Measurements from ENCODE around the gene ULK3.

ULK3 gene

GRCh38 chr15:74856537-74856936 is 13.6 kb upstream of the ULK3 start:
- no peak for TF ChIP-seq CTCF (IDR thresholded peaks at IDR 0.05; ENCODE audit: low read depth, low read length)
- Histone ChIP-seq H3K36me3 (peaks cover 29% of the 10 kb centered on the region), H3K27ac (no peak overlapping the region), H3K4me3 (ENCODE audit: low read depth, low read length) (no peak overlapping the region), H3K27me3 (ENCODE audit: insufficient read depth, low read depth, severe bottlenecking) (no peaks in the 10 kb centered on the region), H3K9me3 (ENCODE audit: severe bottlenecking) (no peaks in the 10 kb centered on the region)
- no peak for DNase-seq

DNA sequence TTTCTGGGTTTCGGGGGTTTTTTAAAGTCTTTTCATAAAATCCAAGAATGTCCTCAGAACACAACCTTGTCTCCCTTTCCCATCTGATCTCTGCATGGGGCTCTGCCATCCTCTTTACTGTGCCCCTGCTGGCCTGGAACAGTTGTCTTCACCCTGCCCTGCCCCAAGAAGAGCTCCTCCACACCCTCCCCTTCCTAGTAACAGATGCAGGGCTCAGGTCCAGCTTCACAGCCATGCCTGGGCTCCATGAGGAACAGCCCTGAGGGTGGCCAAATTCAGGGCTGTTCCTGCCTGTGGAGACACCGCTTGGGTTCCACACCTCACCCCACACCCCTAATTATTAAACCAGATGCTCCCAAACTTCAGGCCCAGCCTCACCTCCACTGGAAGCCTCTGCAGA is 12.9 kb upstream of the ULK3 start:
- Histone ChIP-seq H3K27me3 (ENCODE audit: insufficient read depth, low read depth, severe bottlenecking) (no peaks in the 10 kb centered on the region), H3K27ac (no peak overlapping the region), H3K4me3 (ENCODE audit: low read depth, low read length) (no peak overlapping the region), H3K9me3 (ENCODE audit: severe bottlenecking) (no peaks in the 10 kb centered on the region), H3K36me3 (peaks cover 32% of the 10 kb centered on the region)
- no peak for DNase-seq
- no peak for TF ChIP-seq CTCF (IDR thresholded peaks at IDR 0.05; ENCODE audit: low read depth, low read length)

- no peak overlapping the region for H3K4me3 ChIP-seq (ENCODE audit: low read depth, low read length)
- no peak for TF ChIP-seq CTCF (IDR thresholded peaks at IDR 0.05; ENCODE audit: low read depth, low read length)
- H3K27ac ChIP-seq = no peak overlapping the region
- H3K9me3 ChIP-seq (ENCODE audit: severe bottlenecking) = no peaks in the 10 kb centered on the region
- H3K27me3 ChIP-seq (ENCODE audit: insufficient read depth, low read depth, severe bottlenecking) = no peaks in the 10 kb centered on the region
- H3K36me3 ChIP-seq = peaks cover 45% of the 10 kb centered on the region
- DNase-seq = no peak
These were observed 11.6 kb upstream of the ULK3 start for GRCh38 chr15:74854453-74855022.

DNA sequence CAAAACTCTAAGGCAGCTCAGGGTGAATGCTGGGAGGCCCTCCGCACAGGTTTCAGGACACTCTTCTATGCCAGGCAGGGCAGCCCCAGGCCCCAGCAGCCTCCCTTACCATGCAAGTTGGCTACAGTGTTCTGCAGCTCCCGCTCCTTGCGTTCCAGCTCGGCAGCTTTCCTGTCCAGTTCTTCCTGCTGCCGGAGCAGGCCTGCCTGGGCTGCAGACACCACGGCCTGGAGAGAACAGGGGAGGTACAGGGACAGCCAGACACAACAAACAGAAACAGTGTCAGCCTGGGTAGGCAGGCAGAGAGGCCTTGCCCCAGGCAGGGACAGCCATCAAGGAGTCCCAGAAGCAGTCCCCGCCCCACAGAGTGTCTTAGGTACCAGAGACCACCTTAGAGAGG is 9.0 kb upstream of the ULK3 start:
- TF ChIP-seq CTCF (IDR thresholded peaks at IDR 0.05; ENCODE audit: low read depth, low read length) = no peak
- Histone ChIP-seq H3K36me3 (peaks cover 68% of the 10 kb centered on the region), H3K9me3 (ENCODE audit: severe bottlenecking) (no peaks in the 10 kb centered on the region), H3K27ac (no peak overlapping the region), H3K27me3 (ENCODE audit: insufficient read depth, low read depth, severe bottlenecking) (no peaks in the 10 kb centered on the region), H3K4me3 (ENCODE audit: low read depth, low read length) (no peak overlapping the region)
- no peak for DNase-seq

DNA sequence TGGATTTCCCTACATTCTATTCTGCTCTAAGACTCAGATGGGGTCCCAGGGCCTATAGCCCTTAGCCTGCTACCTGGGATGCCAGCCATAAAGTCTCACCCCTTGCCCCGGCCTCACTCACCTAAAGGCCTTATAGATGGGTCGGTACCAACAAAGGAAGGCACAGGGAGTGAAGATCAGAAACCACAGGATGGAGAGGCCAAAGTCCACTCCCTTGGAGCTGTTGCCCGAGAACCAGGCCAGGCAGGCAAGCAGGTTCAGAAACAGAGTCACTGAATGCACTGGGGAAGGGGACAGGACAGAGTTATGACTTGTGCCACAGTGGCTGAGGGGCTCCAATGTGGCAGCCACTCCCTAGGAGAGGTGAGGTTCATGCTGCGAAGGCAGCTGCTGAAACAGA is 7.4 kb upstream of the ULK3 start:
- DNase-seq = no peak
- no peak overlapping the region for H3K27ac ChIP-seq
- H3K36me3 ChIP-seq = peaks cover 79% of the 10 kb centered on the region
- H3K27me3 ChIP-seq (ENCODE audit: insufficient read depth, low read depth, severe bottlenecking) = no peaks in the 10 kb centered on the region
- H3K9me3 ChIP-seq (ENCODE audit: severe bottlenecking) = no peaks in the 10 kb centered on the region
- no peak overlapping the region for H3K4me3 ChIP-seq (ENCODE audit: low read depth, low read length)
- no peak for TF ChIP-seq CTCF (IDR thresholded peaks at IDR 0.05; ENCODE audit: low read depth, low read length)

DNA sequence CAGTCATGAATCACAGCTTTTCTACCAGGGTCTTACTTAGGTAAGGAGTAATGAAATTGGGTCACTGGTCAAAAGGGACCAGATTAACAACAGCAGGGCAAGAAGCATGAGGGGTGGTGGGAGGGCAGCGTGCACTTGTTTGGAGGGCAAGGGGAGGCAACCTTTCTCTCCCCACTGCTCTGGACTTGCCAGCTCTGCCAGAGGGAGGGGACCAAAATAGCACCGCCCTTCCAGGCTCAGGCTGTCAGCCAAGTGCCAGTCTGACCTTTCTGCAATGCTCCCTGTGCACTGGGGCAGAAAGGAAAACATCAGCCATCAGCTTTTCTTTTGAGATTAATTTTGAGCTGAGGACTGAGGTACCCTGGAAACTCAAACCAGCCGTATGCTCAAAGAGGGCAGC is 4.5 kb upstream of the ULK3 start:
- TF ChIP-seq CTCF (IDR thresholded peaks at IDR 0.05; ENCODE audit: low read depth, low read length) = no peak
- no peaks in the 10 kb centered on the region for H3K9me3 ChIP-seq (ENCODE audit: severe bottlenecking)
- peaks cover 67% of the 10 kb centered on the region for H3K36me3 ChIP-seq
- DNase-seq = peak; percentile 25
- no peaks in the 10 kb centered on the region for H3K27me3 ChIP-seq (ENCODE audit: insufficient read depth, low read depth, severe bottlenecking)
- H3K4me3 ChIP-seq (ENCODE audit: low read depth, low read length) = no peak overlapping the region
- H3K27ac ChIP-seq = no peak overlapping the region; the same call in 1 of the 2 replicates
